HepG2 (cell line): Measurements from ENCODE around the gene NTM. TPM values are rescaled to one million over a fixed set of nuclear protein-coding genes. Genes with fewer than 3 reads are reported as not detected.

Source experiments
- ATAC-seq: fragments of 200-7000 bp; cut with Tn5 transposase; 3 replicates; pipeline ENCODE4 v1.9.1; 2020; ENCODE audit warnings: mild to moderate bottlenecking, moderate library complexity
- BruUV-seq: library from RNA; stranded (reverse); fragments of 400-500 nt; replicated peaks from 2 replicates; lab custom pipeline; 2021; lab: Mats Ljungman, UMichigan
- CTCF ChIA-PET: fragments of 300-600 bp; formaldehyde crosslinking; extraction: SDS; loops from one replicate; lab custom pipeline; 2021; ENCODE audit warnings: low total read pairs, inconsistent platforms, low intra/inter-chr PET ratio; lab: Yijun Ruan, JAX
- POLR2A ChIA-PET: fragments of 350-600 bp; sonication (Branson Sonifier 250); formaldehyde crosslinking; loops from one replicate; lab custom pipeline; 2020; ENCODE audit warnings: antibody characterized with exemption, inconsistent platforms; lab: Yijun Ruan, JAX
- DNase-seq: peaks from one replicate; pipeline ENCODE4 v3.0.0-alpha.2; 2015; ENCODE audit warnings: low spot score
- FAIRE-seq: peaks from 3 replicates; lab custom pipeline; 2011; peaks lifted over from hg19 to GRCh38; lab: Jason Lieb, UNC
- H2AFZ ChIP-seq: one replicate; pipeline ENCODE4 v1.6.1; 2011; ENCODE audit warnings: low read length, inconsistent platforms
- H3K27ac ChIP-seq: fragments of 300-600 bp; 3 replicates; pipeline ENCODE4 v1.8.0; 2011; ENCODE audit warnings: mixed run types, mild to moderate bottlenecking, mixed read lengths, low read length, inconsistent platforms; ENCODE audit not compliant: insufficient read depth; ENCODE audit errors: extremely low read length
- H3K27me3 ChIP-seq, 2 experiments: fragments of 200-600 bp in 1 of 2; 2 replicates in 1 of 2; 3 replicates in 1 of 2; pipeline versions ENCODE4 v1.6.0 to v1.8.0; 2011; ENCODE audit warnings: low read length in 2 of 2, mild to moderate bottlenecking in 2 of 2, moderate library complexity in 2 of 2, inconsistent platforms in 1 of 2; ENCODE audit not compliant: insufficient read depth in 2 of 2, control insufficient read depth in 1 of 2
- H3K36me3 ChIP-seq, 2 experiments: fragments of 200-600 bp in 1 of 2; replicated peaks in 1 of 2; 2 replicates in 1 of 2; 3 replicates in 1 of 2; pipeline versions ENCODE4 v1.5.1 to v1.8.0; 2011; ENCODE audit warnings: low read length in 2 of 2, inconsistent platforms in 1 of 2; ENCODE audit not compliant: insufficient read depth in 2 of 2, control insufficient read depth in 1 of 2
- H3K4me1 ChIP-seq: 2 replicates; pipeline ENCODE4 v1.5.1; 2012; ENCODE audit warnings: low read length, inconsistent platforms; ENCODE audit not compliant: insufficient read depth
- H3K4me2 ChIP-seq: 2 replicates; pipeline ENCODE4 v1.6.0; 2011; ENCODE audit warnings: low read depth, low read length, inconsistent platforms
- H3K4me3 ChIP-seq, 3 experiments: fragments of 200-600 bp in 1 of 3; sonication (generic), shearing (Covaris generic) in 1 of 3; replicated peaks in 1 of 3; 2 replicates each; pipeline ENCODE4 v1.5.1; 2011 to 2016; ENCODE audit warnings: low read length in 3 of 3, inconsistent platforms in 2 of 3, low read depth in 2 of 3, mild to moderate bottlenecking in 2 of 3, control low read depth in 1 of 3, mixed read lengths in 1 of 3; ENCODE audit not compliant: insufficient read depth in 1 of 3
- H3K79me2 ChIP-seq: one replicate; pipeline ENCODE4 v1.6.1; 2011; ENCODE audit warnings: low read length, inconsistent platforms; ENCODE audit not compliant: insufficient read depth
- H3K9ac ChIP-seq: 2 replicates; pipeline ENCODE4 v1.6.0; 2011; ENCODE audit warnings: mild to moderate bottlenecking, low read depth, low read length, inconsistent platforms; ENCODE audit not compliant: insufficient read depth
- H3K9me3 ChIP-seq: 2 replicates; pipeline ENCODE4 v1.5.1; 2012; ENCODE audit warnings: mild to moderate bottlenecking, low read length
- H4K20me1 ChIP-seq: 2 replicates; pipeline ENCODE4 v1.6.0; 2011; ENCODE audit warnings: inconsistent platforms, mild to moderate bottlenecking, low read length, moderate library complexity; ENCODE audit not compliant: insufficient read depth
- MLX ChIP-seq: IDR thresholded peaks from 2 replicates; pipeline ENCODE4 v1.6.1; 2016
- SMC3 ChIP-seq: IDR thresholded peaks from 2 replicates; pipeline ENCODE4 v1.6.1; 2011; ENCODE audit warnings: low read length, improper control_type of control experiment
- ZNF160 ChIP-seq: sonication (generic); formaldehyde crosslinking; IDR thresholded peaks from 2 replicates; pipeline ENCODE4 v1.8.0; 2022; ENCODE audit warnings: mild to moderate bottlenecking, inconsistent platforms, missing genetic modification reagents
- ZNF781 ChIP-seq: sonication (generic); formaldehyde crosslinking; IDR thresholded peaks from 2 replicates; pipeline ENCODE4 v1.5.1; 2020; ENCODE audit warnings: borderline replicate concordance, mild to moderate bottlenecking, missing genetic modification reagents; ENCODE audit errors: not compliant biosample characterization
- WGBS: methylation state at CpG from one replicate; pipeline ENCODE4 v1.1.6; 2017; ENCODE audit warnings: low lambda C conversion rate; 5-methylcytosine and 5-hydroxymethylcytosine counted together
- in situ Hi-C: cut with HindIII; loops from 2 replicates; pipeline ENCODE4 v1.10.0; 2017; ENCODE audit warnings: low pct_unique_long_range_greater_than_20kb; ENCODE audit not compliant: extremely low pct_ligation_motif_present
- intact Hi-C: fragments of 100-400 bp; cut with micrococcal nuclease; formaldehyde crosslinking; loops from one replicate; pipeline ENCODE4 v1.10.0; 2022; ENCODE audit not compliant: unreplicated experiment
- polyA plus RNA-seq, 8 experiments: library from polyadenylated mRNA; depleted of rRNA in 3 of 8; stranded (reverse) in 7 of 8; unstranded in 1 of 8; fragments of >200 nt; fragmentation: Illumina TruSeq in 4 of 8; extraction: Trizol in 4 of 8; gene quantifications; 2 replicates each; pipeline versions ENCODE4 v1.2.1 to v1.2.3, GENCODE V29; 2011 to 2016; ENCODE audit warnings: low read depth in 4 of 8, missing spikeins in 1 of 8, mixed read lengths in 1 of 8; ENCODE audit not compliant: insufficient read depth in 1 of 8
- total RNA-seq, 5 experiments: library from RNA; depleted of rRNA; stranded (reverse); fragments of >200 nt; fragmentation: Illumina TruSeq; extraction: Trizol; gene quantifications; 2 replicates each; pipeline ENCODE4 v1.2.3, GENCODE V29; 2016; ENCODE audit warnings: low read depth in 1 of 5

NTM gene
- total and polyA plus RNA-seq, 2 of the 13 experiments (the other 11 are each of a cell fraction or from before 2014, with no cell fraction given), result not detected

GRCh38 chr11:131704682-131705081 is 334.3 kb downstream of the NTM start:
- in situ Hi-C loops (no loop called here), intact Hi-C loops (no loop called here)
- no peak for DNase-seq
- ChIA-PET CTCF (no interaction called here), POLR2A (no interaction called here)
- no peak overlapping the region for H3K4me2 ChIP-seq
- no peak overlapping the region for H3K4me3 ChIP-seq
- no peaks in the 10 kb centered on the region for H4K20me1 ChIP-seq
- no peak for ATAC-seq
- peaks cover 24% of the 10 kb centered on the region for H3K9me3 ChIP-seq
- H2AFZ ChIP-seq, result no peak overlapping the region
- no peaks in the 10 kb centered on the region for H3K27me3 ChIP-seq
- no peaks in the 10 kb centered on the region for H3K4me1 ChIP-seq
- no peak for FAIRE-seq
- no peak for TF ChIP-seq SMC3
- peak; percentile 90 for TF ChIP-seq ZNF160
- TF ChIP-seq MLX, result no peak
- BruUV-seq, result no TSS peak
- H3K79me2 ChIP-seq, result no peaks in the 10 kb centered on the region
- no peaks in the 10 kb centered on the region for H3K36me3 ChIP-seq
- 18% methylated on average over 2 of the region's 2 CpGs for WGBS
- H3K27ac ChIP-seq, result no peak overlapping the region
- H3K9ac ChIP-seq, result no peak overlapping the region

- POLR2A ChIA-PET, result no interaction called here
- intact Hi-C loops, result no loop called here
- H3K4me3 ChIP-seq, result no peak overlapping the region
These were observed 340.1 kb downstream of the NTM start for GRCh38 chr11:131710511-131710910.

More at GRCh38 chr11:131710511-131710910, 340.1 kb downstream of the NTM start:
- no peaks in the 10 kb centered on the region for H3K79me2 ChIP-seq
- DNase-seq (no peak), FAIRE-seq (no peak), ATAC-seq (no peak)
- H3K9ac ChIP-seq, result no peak overlapping the region
- in situ Hi-C loops, result no loop called here
- no peak overlapping the region for H3K27ac ChIP-seq
- no peaks in the 10 kb centered on the region for H4K20me1 ChIP-seq
- 5% methylated on average over 2 of the region's 2 CpGs for WGBS
- H3K4me1 ChIP-seq, result no peaks in the 10 kb centered on the region
- CTCF ChIA-PET, result no interaction called here
- no peaks in the 10 kb centered on the region for H3K27me3 ChIP-seq
- H3K36me3 ChIP-seq, result no peaks in the 10 kb centered on the region
- no peak overlapping the region for H2AFZ ChIP-seq
- no TSS peak for BruUV-seq
- no peak for TF ChIP-seq ZNF781 (CRISPR knock-in tag)
- peaks cover 14% of the 10 kb centered on the region; the same call in 1 of the 2 replicates for H3K9me3 ChIP-seq
- no peak overlapping the region for H3K4me2 ChIP-seq
